IMR-90 (cell line): ENCODE measurements around the gene ADAM17.

Source experiments
- CEBPB ChIP-seq: IDR thresholded peaks from 2 replicates; pipeline ENCODE4 v1.6.1; 2012; ENCODE audit warnings: low read depth, low read length, improper control_type of control experiment
- CTCF ChIP-seq: conservative IDR thresholded peaks from 2 replicates; pipeline ENCODE4 v1.5.1; 2012; ENCODE audit warnings: mild to moderate bottlenecking, low read depth, low read length, improper control_type of control experiment
- ELK1 ChIP-seq: fragments of 150-350 bp; IDR thresholded peaks from 2 replicates; pipeline ENCODE4 v1.6.1; 2016; ENCODE audit warnings: low read depth, mild to moderate bottlenecking, low read length, moderate library complexity, borderline replicate concordance
- FOS ChIP-seq: fragments of 150-350 bp; IDR thresholded peaks from 2 replicates; pipeline ENCODE4 v1.6.1; 2016; ENCODE audit warnings: low read depth, low read length
- MAZ ChIP-seq: IDR thresholded peaks from 2 replicates; pipeline ENCODE4 v1.6.1; 2012; ENCODE audit warnings: low read depth, mild to moderate bottlenecking, low read length, improper control_type of control experiment, moderate library complexity, borderline replicate concordance
- POLR2A ChIP-seq: IDR thresholded peaks from 2 replicates; pipeline ENCODE4 v1.6.1; 2012; ENCODE audit warnings: mild to moderate bottlenecking, low read depth, low read length
- USF2 ChIP-seq: fragments of 150-350 bp; IDR thresholded peaks from 2 replicates; pipeline ENCODE4 v1.6.1; 2017; ENCODE audit warnings: mild to moderate bottlenecking, antibody characterized with exemption, low read length, low read depth

- TF ChIP-seq POLR2A (no peak), USF2 (no peak), CTCF (no peak), CEBPB (no peak), ELK1 (no peak), MAZ (no peak), FOS (no peak)
Observed at GRCh38 chr2:9573840-9574239, 18.2 kb upstream of the ADAM17 start.
